GM19043 (cell line): ENCODE data around the gene UBXN10.
"Not testable (repeated sequence)": the region's sequence is repeated elsewhere in the genome, so short reads cannot be mapped to it uniquely, and the experiment has no call there.

Source experiments
- ATAC-seq: cut with Tn5 transposase; IDR thresholded peaks from one replicate; pipeline ENCODE4 v1.9.1; 2021; ENCODE audit warnings: low read depth; ENCODE audit not compliant: unreplicated experiment

UBXN10 gene

DNA sequence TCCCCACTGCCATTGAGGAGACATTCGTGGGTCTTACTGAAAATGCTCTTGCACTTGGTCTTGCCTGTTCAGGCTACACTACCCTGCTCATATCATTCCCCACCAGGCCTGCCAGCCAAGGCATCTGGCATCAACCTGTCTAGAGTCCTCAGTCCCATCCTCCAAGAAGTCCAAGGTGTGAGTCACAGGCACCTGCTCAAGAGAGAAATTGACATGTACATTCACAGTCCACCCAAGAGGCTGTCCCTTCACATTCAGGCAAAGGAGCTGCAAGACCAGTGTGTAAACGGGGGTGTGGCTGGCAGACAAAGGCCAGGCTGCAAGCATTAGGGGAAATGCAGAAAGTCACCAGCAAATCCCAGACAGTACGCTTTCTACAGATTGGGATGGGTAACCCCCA is 13.5 kb downstream of the UBXN10 start:
- ATAC-seq, result no peak

DNA sequence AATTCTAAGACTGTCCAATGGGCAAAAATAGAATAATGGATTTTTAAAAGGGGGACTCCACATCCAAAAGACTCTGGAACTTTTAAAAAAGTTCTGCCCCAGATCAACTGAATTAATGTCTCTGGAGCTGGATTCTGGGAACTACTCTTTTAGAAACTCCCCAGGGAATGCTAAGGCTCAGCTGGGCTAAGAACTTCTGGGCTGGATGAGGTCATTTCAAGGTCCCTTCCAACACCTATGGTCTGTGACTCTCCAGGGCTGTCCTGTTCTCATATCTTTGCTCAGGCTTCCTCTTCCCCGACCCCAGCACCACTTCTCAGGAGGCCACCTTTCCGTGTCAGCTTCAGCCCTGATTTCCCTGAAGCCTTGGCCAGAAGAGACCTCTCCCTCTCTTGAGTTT is 13.9 kb downstream of the UBXN10 start:
- no peak for ATAC-seq

DNA sequence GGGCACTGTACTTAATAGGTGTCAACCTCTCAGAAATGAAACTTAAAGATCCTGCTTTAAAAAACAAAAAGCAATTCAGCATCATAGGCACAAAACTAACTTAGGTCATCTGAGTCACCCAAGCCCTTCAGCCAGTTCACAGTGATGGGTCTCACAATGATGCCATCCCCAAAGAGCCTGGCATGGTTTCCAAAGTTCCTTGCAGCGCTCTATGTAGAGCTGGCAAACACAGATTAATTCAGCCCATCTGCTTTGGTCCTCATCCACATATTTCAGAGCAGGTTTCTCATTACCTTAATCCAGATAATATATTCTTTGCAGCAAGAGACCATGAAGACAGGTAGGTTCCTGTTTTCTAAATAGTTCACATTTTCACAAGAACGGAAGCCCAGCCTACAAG is 15.1 kb downstream of the UBXN10 start:
- ATAC-seq, result no peak

DNA sequence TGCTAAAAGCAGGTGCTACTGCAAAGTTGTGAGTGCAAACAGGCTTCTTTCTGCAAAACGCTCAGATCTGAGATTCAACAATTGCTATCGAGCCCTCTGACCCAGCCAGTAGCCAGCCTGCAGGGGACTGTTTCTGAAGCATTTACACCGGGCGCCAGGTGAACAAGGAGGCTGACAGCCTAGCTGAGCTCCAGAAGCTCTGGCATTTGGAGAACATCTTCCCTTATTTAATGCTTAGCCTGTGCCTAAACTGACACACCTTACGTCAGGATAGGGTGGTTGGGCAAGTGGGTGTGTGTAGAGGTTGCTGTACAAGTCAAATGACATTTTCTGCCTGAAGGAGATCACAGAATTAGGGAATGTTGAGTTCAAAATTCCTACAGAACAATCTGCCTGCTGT is 16.3 kb downstream of the UBXN10 start:
- ATAC-seq, result no peak

DNA sequence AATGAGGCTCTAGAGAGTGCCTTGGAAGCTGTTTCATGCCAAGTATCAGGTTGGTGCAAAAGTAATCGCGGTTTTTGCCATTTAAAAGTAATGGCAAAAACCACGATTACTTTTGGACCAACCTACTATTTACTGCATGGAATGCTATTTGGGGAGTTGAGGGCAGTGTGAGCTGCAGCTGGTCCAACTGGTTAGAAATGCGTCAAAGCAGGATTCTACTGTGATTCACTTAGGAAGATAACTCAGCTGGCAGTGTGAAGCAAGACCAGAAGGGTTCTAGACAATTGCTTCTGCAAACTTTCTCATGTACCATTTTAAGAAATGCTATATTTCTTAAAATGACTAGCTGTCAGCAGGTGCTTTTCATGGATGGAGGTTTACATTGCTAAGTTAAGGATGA is 21.6 kb downstream of the UBXN10 start:
- no peak for ATAC-seq

DNA sequence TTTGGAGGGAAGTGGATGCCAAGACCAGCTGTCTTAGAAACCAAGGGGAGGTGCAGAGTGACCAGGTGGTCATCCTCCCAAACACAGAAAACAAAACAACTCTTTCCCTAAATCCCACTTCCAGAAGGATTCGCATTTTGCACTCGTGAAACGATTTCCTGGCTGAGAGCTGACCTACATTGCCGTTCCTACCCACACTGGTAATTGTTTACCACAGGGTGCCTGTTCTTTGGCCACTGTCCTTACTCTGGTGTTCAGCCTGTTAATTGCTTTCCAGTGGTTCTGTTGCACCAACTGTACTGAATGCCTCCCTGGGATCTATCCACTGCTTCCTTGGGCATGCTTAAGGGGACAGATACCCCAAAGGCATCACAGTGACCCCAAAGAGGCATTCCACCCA is 23.6 kb downstream of the UBXN10 start:
- ATAC-seq, result no peak

- no peak for ATAC-seq
Measured at GRCh38 chr1:20210736-20211460, 25.0 kb downstream of the UBXN10 start.

- no peak for ATAC-seq
Measured at GRCh38 chr1:20211511-20211931, 25.6 kb downstream of the UBXN10 start.

GRCh38 chr1:20212085-20212684 is 26.3 kb downstream of the UBXN10 start:
- no peak for ATAC-seq

- ATAC-seq, result no peak
Measured at GRCh38 chr1:20212685-20213331, 26.9 kb downstream of the UBXN10 start.

- ATAC-seq, result no peak
Measured at GRCh38 chr1:20215716-20216115, 29.8 kb downstream of the UBXN10 start.

DNA sequence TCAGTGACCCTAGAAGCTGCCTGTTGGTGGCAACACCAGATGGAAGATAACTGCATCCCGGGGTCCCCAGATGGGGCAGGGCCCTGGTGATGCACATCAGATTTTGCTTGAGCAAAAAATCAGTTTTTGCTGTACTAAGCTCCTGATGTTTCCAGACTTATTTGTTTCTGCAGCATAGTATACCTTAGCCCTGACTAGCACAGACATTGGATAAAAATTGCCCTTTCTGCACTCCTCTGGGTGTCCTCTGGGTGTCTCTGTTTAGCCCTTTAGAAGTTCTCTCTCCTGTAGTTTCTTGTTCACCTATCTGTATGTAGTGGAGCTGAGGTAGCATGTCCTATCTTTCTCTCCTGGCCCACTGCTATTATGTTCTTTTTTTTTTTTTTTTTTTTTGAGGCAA is 30.7 kb downstream of the UBXN10 start:
- no peak for ATAC-seq

DNA sequence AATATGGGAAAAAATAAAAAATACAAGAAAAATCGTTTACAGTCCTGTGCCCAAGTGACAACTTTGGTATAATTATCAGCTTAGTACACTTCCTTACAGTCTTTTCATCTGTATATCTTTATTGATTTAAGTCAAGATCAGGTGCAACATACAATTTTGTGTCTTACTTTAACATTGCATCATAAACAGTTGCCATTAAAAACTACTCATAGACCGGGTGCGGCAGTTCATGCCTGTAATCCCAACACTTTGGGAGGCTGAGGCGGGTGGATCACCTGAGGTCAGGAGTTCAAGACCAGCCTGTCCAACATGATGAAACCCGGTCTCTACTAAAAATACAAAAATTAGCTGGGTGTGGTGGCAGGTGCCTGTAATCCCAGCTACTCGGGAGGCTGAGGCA is 33.2 kb downstream of the UBXN10 start:
- ATAC-seq, result not testable (repeated sequence)

- no peak for ATAC-seq
Measured at GRCh38 chr1:20220036-20220435, 34.1 kb downstream of the UBXN10 start.

GRCh38 chr1:20223106-20223505 is 37.2 kb downstream of the UBXN10 start:
- ATAC-seq, result no peak

DNA sequence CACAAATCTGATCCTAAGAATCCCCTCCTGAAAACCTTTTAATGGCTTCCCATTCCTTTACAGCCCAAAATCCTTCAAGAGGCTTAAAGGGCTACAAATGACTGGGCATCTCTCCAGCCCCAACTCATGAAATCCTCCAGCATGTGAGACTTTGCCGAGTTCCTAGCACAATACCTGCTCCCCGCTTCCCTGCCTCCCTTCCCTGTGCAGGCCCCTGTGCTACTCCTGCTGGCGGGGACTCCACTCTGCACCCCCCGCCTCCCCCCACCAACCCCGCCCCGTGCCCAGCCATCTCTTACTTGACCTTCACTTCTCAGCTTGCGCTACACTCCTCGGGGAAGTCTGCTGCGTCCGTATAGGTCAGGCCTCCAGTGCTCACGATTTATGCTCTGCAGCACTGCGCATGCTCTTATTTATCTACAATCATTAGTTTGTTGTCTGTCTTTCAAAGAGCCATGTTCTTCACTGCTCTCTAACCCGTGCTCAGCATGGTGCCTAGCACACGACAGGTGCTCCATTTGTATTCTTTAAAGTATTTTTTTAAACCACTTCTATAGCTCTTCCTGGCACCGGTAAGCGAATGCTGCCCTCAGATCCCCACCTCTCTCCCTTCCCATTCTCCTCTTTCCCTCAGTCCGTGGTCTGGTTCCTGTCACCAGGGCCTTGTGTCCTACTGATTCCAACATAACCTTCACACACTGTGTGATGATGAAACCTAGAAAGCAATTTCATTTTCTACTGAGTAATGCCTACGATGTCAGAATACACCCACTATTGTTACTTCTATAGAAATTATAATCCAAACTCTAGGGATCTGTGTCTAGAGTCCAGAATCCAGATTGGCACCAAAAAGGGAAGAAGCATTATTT is 37.9 kb downstream of the UBXN10 start:
- ATAC-seq, result no peak

- no peak for ATAC-seq
Measured at GRCh38 chr1:20224546-20224945, 38.6 kb downstream of the UBXN10 start.

DNA sequence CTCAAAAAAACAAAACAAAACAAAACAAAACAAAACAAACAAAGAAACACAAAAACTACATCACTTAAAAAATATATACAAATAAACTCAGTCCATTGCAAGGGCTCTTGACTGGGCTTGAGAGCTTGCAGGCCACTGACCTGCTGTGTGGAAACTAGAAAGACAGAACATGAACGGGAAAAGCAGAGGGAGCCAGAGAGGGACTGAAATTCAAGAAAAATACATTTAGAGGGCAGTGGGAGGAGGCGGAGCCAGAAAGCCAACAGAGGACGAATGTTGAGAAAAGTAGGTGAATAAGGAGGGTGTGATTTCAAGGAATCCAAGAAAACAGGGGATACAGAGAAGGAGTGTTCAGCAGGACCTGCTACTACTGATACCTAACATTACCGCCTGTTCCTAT is 41.8 kb downstream of the UBXN10 start:
- no peak for ATAC-seq

DNA sequence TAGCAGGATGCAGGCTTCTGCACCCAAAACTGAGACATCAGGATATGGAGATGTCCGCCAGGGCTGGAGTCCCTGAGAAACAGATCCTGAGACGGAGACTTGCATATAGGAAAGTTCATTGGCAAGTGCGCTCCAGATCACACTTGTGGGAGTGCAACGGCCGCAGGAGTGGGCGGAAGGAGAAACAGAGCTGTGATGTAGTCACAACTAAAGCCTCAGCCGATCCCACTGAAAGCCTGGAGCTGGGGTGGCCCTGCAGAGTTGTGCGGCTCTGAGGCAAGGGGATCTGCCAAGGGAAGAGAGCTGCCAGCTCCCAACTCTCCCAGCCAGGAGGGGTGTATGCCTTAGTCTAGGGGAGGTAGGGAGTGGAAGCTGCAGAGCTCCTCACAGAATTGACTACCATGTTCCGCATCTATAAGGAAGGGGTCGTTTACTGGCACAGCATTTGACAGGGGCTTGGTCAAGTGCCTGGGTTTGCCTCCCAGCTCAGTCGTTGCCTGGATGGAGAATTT is 42.5 kb downstream of the UBXN10 start:
- no peak for ATAC-seq

DNA sequence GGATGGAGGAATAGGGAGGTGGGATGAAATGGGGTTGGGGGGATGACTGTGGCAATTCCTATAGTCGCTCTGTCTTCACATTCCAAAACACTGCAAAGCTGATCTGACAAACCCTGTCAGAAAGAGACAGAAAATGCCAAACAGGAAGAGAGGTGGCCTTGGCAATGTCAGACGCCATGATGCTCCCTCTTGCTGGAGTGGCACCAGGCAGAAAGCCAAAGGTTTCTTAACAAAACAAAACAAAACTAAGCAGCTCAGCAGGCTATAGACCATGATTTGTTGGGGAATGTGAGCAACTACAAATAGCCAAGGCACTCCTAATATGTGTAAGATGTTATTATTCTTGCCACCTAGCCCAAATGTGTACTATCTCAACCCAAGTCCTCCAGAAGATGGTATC is 43.3 kb downstream of the UBXN10 start:
- ATAC-seq, result no peak

GRCh38 chr1:20232564-20232963 is 46.7 kb downstream of the UBXN10 start:
- ATAC-seq, result not testable (repeated sequence)
